GM18858 (cell line): ENCODE measurements around the gene GCNT2.
"Not testable (repeated sequence)": the region's sequence is repeated elsewhere in the genome, so short reads cannot be mapped to it uniquely, and the experiment has no call there.

Experiments used
- ATAC-seq: cut with Tn5 transposase; IDR thresholded peaks from one replicate; pipeline ENCODE4 v1.9.1; 2021; ENCODE audit not compliant: unreplicated experiment

Gene GCNT2

DNA sequence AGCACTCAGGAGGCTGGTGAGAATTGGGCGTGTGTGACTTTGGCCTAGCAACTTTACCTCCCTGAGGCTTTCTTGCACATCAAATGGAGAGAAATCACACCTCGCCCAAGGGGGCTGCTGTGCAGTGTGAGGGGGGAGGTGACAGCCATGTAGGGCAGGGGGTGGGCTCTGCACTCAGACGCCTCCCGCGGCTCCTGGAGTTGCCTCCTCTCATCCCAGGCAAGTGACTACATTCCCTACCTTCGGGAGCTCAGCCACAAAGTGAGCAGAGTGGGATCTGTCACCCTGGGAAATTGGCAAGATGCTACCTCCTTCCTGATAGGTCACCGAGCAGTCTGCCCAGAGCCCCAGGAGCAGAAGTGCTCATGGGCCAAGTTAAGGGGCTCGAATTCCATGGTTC, 56.0 kb downstream of the GCNT2 start:
- no peak for ATAC-seq

GRCh38 chr6:10578723-10579122, 57.6 kb downstream of the GCNT2 start:
- no peak for ATAC-seq

DNA sequence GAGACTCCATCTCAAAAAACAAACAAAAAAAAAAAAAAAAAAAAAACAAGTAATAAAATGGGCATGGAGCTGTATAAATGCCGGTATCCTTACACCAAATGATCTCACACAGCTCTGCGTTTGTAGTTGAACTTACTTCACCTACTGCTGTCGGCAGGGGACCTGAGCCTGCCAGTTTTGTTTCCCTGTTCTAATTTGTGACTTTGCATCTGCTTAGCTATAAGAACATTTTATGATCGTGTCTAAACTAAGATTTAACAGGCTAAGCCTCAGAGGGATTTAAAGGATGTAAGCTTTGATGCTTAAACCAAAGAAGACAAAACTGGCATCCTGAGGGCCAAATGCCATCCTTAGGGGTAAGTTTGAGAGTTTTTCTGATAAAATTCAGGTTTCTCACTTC, 58.7 kb downstream of the GCNT2 start:
- no peak for ATAC-seq

- no peak for ATAC-seq
Observed at GRCh38 chr6:10580570-10580969, 59.4 kb downstream of the GCNT2 start.

DNA sequence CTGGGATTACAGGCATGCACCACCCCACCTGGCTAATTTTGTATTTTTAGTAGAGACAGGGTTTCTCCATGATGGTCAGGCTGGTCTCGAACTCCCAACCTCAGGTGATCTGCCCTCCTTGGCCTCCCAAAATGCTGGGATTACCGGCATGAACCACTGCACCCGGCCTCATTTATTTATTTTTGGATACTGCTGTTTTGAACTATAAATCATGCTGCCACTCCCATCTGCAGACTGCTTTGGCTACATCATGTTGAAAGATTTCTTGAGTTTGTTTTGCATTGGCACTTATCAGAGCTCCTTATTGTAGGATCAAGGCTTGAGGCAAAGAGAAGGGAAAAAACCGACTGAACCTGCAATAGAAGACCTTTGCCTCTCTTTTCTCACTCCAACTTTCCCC, 60.3 kb downstream of the GCNT2 start:
- ATAC-seq = not testable (repeated sequence)

DNA sequence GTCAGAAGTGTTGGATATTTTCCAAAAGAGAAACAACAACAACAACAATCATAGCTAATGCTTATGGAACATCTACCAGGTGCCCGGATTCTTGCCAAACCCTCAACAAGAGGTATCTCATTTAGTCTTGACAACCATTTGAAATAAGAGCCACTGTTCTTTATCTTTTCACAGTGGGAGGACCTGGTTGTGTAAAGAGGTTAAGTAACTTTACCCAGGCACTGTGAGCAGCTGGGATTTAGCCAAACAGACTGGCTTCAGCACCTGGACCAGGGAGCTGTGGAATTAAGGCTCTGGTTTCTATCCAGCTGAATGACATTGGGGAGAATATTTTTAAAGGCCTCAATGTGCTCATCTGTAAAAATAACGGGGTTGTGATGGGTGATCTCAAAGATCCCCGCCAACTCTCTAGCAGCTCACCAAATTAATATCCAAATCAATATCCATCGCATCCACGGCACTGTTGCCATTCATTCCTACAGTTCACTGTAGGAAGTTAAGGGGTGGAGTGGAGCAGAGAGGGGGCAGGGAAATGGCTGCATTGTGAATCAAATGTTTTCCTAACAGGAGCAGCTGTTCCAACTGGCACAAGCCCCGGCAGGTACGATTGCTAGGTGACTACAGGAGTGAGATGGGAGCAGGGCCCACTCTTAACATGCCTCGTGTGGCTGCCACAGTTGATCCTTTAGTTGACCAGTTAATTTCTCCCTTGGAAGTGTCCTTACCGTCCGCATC, 61.8 kb downstream of the GCNT2 start:
- no peak for ATAC-seq

- ATAC-seq = no peak
Observed at GRCh38 chr6:10583509-10583901, 62.4 kb downstream of the GCNT2 start.

DNA sequence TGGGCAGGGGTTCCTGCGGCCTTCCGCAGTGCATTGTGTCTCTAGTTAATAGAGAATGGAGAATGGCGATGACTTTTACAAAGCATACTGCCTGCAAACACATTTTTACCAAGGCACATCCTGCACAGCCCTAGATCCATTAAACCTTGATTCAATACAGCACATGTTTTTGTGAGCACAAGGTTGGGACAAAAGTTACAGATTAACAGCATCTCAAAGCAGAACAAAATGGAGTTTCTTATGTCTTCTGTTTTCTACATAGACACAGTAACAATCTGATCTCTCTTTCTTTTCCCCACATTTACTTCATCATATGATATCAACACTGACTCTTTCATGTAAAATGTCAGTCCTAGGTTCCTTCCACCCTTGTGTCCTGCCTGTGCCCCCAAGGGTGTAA, 63.5 kb downstream of the GCNT2 start:
- ATAC-seq = no peak

GRCh38 chr6:10585209-10585845, 64.2 kb downstream of the GCNT2 start:
- ATAC-seq = no peak

- ATAC-seq = no peak
Observed at GRCh38 chr6:10586302-10586701, 65.2 kb downstream of the GCNT2 start.

GRCh38 chr6:10587656-10588406, 66.7 kb downstream of the GCNT2 start:
- ATAC-seq = no peak

DNA sequence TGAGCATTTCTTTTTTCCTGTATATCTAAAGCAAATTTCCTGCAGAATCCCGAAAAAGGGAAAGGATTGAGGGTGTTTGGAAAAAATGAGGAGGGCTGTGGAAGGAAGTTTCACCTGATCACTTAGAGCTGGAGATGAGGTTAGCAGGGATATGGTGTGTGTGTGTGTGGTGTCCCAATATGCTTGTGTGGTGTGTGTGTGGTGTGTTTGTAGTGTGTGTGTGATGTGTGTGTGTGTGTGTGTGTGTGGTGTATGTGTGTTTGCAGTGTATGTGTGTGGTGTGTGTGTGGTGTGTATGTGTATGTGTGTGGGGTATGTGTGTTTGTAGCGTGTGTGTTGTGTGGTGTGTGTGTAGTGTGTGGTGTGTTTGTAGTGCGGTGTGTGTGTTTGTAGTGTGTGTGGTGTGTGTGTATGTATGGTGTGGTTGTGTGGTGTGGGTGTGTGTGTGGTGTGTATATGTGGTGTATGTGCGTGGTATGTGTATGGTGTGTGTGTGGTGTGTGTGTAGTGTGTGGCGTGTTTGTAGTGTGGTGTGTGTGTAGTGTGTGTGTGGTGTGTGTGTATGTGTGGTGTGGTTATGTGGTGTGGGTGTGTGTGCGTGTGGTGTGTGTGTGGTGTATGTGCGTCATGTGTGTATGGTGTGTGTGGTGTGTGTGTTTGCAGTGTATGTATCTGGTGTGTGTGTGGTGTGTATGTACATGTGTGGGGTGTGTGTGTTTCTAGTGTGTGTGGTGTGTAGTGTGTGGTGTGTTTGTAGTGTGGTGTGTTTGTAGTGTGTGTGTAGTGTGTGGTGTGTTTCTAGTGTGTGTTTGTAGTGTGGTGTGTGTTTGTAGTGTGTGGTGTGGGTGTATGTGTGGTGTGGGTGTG, 67.6 kb downstream of the GCNT2 start:
- no peak for ATAC-seq

- no peak for ATAC-seq
Observed at GRCh38 chr6:10589429-10589727, 68.2 kb downstream of the GCNT2 start.

GRCh38 chr6:10589983-10590382, 68.8 kb downstream of the GCNT2 start:
- no peak for ATAC-seq

DNA sequence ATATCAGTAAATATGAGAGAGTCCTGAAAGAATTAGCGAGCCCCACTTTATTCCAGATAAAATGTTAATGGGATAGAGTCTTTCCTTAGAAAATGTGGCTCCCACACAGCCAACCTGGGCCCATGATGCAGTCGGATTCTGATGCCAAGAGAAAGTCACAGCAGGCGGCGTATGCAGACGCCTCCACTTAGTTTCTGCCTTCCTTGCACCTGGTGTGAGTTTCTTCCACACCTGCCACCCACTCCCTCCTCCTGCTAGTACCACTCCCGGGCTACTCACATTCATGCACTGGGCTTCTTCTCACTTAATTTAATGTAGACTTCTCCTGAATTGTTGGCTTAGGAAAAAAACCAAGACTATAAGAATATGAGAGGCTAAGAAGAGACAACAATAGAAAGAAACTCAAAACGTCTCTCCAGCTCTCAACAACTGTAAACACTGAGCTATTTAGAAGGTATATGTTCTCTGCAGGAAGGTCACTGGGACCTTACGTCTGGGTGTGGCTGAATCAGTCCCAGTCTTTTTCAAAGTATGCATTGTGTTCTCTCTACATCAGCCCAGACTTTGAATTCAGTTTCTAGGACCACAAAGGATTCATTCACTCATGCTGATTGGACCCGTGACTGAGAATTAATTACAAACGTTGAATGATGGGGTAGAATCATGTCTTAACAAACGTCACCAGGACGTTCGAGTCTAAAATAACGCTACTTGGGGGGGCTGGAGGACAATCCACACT, 70.4 kb downstream of the GCNT2 start:
- no peak for ATAC-seq

DNA sequence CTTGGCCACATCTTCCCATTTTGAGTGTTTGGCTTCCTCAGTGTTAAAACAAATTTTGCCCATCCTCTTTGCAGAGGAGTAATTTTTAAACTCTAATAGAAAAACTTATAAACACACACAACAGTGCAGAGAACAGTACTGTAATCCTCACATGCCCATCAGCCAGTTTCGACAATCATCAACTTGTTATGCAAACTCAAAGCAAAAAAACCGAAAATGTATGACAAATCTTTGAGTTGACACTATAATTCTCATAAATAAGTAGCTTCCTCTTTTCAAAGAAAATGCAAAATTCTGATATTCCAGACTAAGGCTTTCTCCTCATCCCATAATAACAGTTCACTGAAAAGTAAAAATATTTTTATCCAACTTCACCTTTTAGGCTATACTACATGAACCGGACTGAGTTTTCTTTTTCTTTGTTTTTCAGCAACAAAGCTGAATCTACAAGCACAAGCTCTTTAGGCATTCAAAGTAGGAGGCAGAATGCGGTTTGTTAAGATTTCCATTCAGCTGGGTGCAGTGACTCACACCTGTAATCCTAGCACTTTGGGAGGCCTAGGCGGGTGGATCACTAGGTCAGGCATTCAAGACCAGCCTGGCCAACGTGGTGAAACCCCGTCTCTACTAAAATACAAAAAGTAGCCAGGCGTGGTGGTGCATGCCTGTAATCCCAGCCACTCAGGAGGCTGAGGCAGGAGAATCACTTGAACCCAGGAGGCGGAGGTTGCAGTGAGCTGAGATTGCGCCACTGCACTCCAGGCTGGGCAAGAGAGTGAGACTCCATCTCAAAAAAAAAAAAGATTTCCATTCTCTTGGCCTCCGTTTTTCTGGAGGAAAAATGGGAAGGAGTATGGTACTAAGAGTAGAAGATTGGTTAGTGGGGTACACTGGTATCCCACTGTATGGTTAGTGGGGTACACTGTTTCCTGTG, 74.8 kb downstream of the GCNT2 start:
- ATAC-seq = no peak

- ATAC-seq = no peak
Observed at GRCh38 chr6:10597499-10598001, 76.4 kb downstream of the GCNT2 start.

GRCh38 chr6:10598084-10598960, 77.2 kb downstream of the GCNT2 start:
- ATAC-seq = no peak
